GM19043 (cell line): Measurements from ENCODE around the gene TNFAIP3.

Experiments
- ATAC-seq: cut with Tn5 transposase; IDR thresholded peaks from one replicate; pipeline ENCODE4 v1.9.1; 2021; ENCODE audit warnings: low read depth; ENCODE audit not compliant: unreplicated experiment

TNFAIP3 gene

GRCh38 chr6:137894779-137895385 is 27.8 kb downstream of the TNFAIP3 start:
- ATAC-seq, result no peak

- no peak for ATAC-seq
Measured at GRCh38 chr6:137896647-137897046, 29.6 kb downstream of the TNFAIP3 start.

GRCh38 chr6:137900815-137901214 is 33.8 kb downstream of the TNFAIP3 start:
- ATAC-seq, result no peak

- ATAC-seq, result no peak
Measured at GRCh38 chr6:137901454-137901853, 34.4 kb downstream of the TNFAIP3 start.

- no peak for ATAC-seq
Measured at GRCh38 chr6:137902699-137903098, 35.6 kb downstream of the TNFAIP3 start.

- no peak for ATAC-seq
Measured at GRCh38 chr6:137903274-137903932, 36.3 kb downstream of the TNFAIP3 start.

- ATAC-seq, result peak; percentile 84
Measured at GRCh38 chr6:137903933-137904821, 37.1 kb downstream of the TNFAIP3 start.

- peak; percentile 26 for ATAC-seq
Measured at GRCh38 chr6:137904822-137905617, 38.0 kb downstream of the TNFAIP3 start.

GRCh38 chr6:137906020-137906472 is 39.0 kb downstream of the TNFAIP3 start:
- ATAC-seq, result no peak

- ATAC-seq, result no peak
Measured at GRCh38 chr6:137907170-137907569, 40.1 kb downstream of the TNFAIP3 start.

- no peak for ATAC-seq
Measured at GRCh38 chr6:137909533-137909932, 42.5 kb downstream of the TNFAIP3 start.

- no peak for ATAC-seq
Measured at GRCh38 chr6:137910424-137910834, 43.4 kb downstream of the TNFAIP3 start.

- no peak for ATAC-seq
Measured at GRCh38 chr6:137910843-137911456, 43.9 kb downstream of the TNFAIP3 start.

- ATAC-seq, result peak; percentile 49
Measured at GRCh38 chr6:137911675-137912191, 44.7 kb downstream of the TNFAIP3 start.

GRCh38 chr6:137912813-137913212 is 45.8 kb downstream of the TNFAIP3 start:
- ATAC-seq, result no peak

- ATAC-seq, result no peak
Measured at GRCh38 chr6:137913434-137913833, 46.4 kb downstream of the TNFAIP3 start.

GRCh38 chr6:137913996-137914529 is 47.0 kb downstream of the TNFAIP3 start:
- no peak for ATAC-seq

GRCh38 chr6:137914530-137915193 is 47.6 kb downstream of the TNFAIP3 start:
- no peak for ATAC-seq

- no peak for ATAC-seq
Measured at GRCh38 chr6:137915790-137916189, 48.7 kb downstream of the TNFAIP3 start.
